Measurements from ENCODE around the gene SECTM1.
A peak's percentile ranks its signal among the peaks of the same experiment; 100 is the strongest.

SECTM1 gene

GRCh38 chr17:82301300-82301915 is 32.2 kb downstream of the SECTM1 start:
- H3K4me2 ChIP-seq (ENCODE audit: low read depth, low read length, poor library complexity, severe bottlenecking): no peak overlapping the region
- no peak overlapping the region for H3K4me3 ChIP-seq (ENCODE audit: insufficient read depth, low read length, poor library complexity, severe bottlenecking)

GRCh38 chr17:82300707-82301270 is 32.8 kb downstream of the SECTM1 start:
- Histone ChIP-seq H3K27me3 (ENCODE audit: low read length) (no peaks in the 10 kb centered on the region), H3K4me3 (ENCODE audit: insufficient read depth, low read length, poor library complexity, severe bottlenecking) (no peak overlapping the region), H2AFZ (ENCODE audit: low read depth, low read length, severe bottlenecking) (no peak overlapping the region), H3K9me2 (replicated peaks; ENCODE audit: insufficient read depth, low read length) (no peaks in the 10 kb centered on the region), H3K9me3 (ENCODE audit: insufficient read depth, low read length) (no peaks in the 10 kb centered on the region), H3K4me2 (ENCODE audit: low read depth, low read length, poor library complexity, severe bottlenecking) (no peak overlapping the region), H4K20me1 (ENCODE audit: low read depth, low read length) (no peaks in the 10 kb centered on the region), H3K36me3 (ENCODE audit: low read length) (no peaks in the 10 kb centered on the region), H3K79me2 (ENCODE audit: insufficient read depth, low read length) (no peaks in the 10 kb centered on the region), H3F3A (ENCODE audit: insufficient read depth) (peaks cover 3% of the 10 kb centered on the region; the same call in 1 of the 2 replicates), H3K9ac (ENCODE audit: low read length) (no peak overlapping the region), H3K27ac (ENCODE audit: low read depth, low read length) (no peak overlapping the region)
- TF ChIP-seq CTCF (IDR thresholded peaks at IDR 0.05; ENCODE audit: insufficient read depth, low read length, poor library complexity, severe bottlenecking) (peak; percentile 68), EZH2phosphoT487 (conservative IDR thresholded peaks at IDR 0.05; ENCODE audit: low read length) (no peak)

More at GRCh38 chr17:82301300-82301915, 32.2 kb downstream of the SECTM1 start:
- H3K27ac ChIP-seq (ENCODE audit: low read depth, low read length): no peak overlapping the region
- TF ChIP-seq CTCF (IDR thresholded peaks at IDR 0.05; ENCODE audit: insufficient read depth, low read length, poor library complexity, severe bottlenecking): no peak
- no peak for TF ChIP-seq EZH2phosphoT487 (conservative IDR thresholded peaks at IDR 0.05; ENCODE audit: low read length)
- H2AFZ ChIP-seq (ENCODE audit: low read depth, low read length, severe bottlenecking): no peak overlapping the region
- H3K9me3 ChIP-seq (ENCODE audit: insufficient read depth, low read length): no peaks in the 10 kb centered on the region
- H3F3A ChIP-seq (ENCODE audit: insufficient read depth): peaks cover 3% of the 10 kb centered on the region; the same call in 1 of the 2 replicates
- H3K9me2 ChIP-seq (replicated peaks; ENCODE audit: insufficient read depth, low read length): no peaks in the 10 kb centered on the region
- H3K9ac ChIP-seq (ENCODE audit: low read length): no peak overlapping the region
- no peaks in the 10 kb centered on the region for H3K79me2 ChIP-seq (ENCODE audit: insufficient read depth, low read length)
- H3K27me3 ChIP-seq (ENCODE audit: low read length): no peaks in the 10 kb centered on the region
- H4K20me1 ChIP-seq (ENCODE audit: low read depth, low read length): no peaks in the 10 kb centered on the region
- no peaks in the 10 kb centered on the region for H3K36me3 ChIP-seq (ENCODE audit: low read length)

GRCh38 chr17:82300228-82300627 is 33.3 kb downstream of the SECTM1 start:
- Histone ChIP-seq H4K20me1 (ENCODE audit: low read depth, low read length) (no peaks in the 10 kb centered on the region), H3K4me3 (ENCODE audit: insufficient read depth, low read length, poor library complexity, severe bottlenecking) (no peak overlapping the region), H3K36me3 (ENCODE audit: low read length) (no peaks in the 10 kb centered on the region), H3K27ac (ENCODE audit: low read depth, low read length) (no peak overlapping the region), H3K27me3 (ENCODE audit: low read length) (no peaks in the 10 kb centered on the region), H3K9me2 (replicated peaks; ENCODE audit: insufficient read depth, low read length) (no peaks in the 10 kb centered on the region), H3F3A (ENCODE audit: insufficient read depth) (peaks cover 3% of the 10 kb centered on the region; the same call in 1 of the 2 replicates), H3K9me3 (ENCODE audit: insufficient read depth, low read length) (no peaks in the 10 kb centered on the region), H3K4me2 (ENCODE audit: low read depth, low read length, poor library complexity, severe bottlenecking) (no peak overlapping the region), H3K79me2 (ENCODE audit: insufficient read depth, low read length) (no peaks in the 10 kb centered on the region), H3K9ac (ENCODE audit: low read length) (no peak overlapping the region), H2AFZ (ENCODE audit: low read depth, low read length, severe bottlenecking) (no peak overlapping the region)
- TF ChIP-seq EZH2phosphoT487 (conservative IDR thresholded peaks at IDR 0.05; ENCODE audit: low read length): no peak
- no peak for TF ChIP-seq CTCF (IDR thresholded peaks at IDR 0.05; ENCODE audit: insufficient read depth, low read length, poor library complexity, severe bottlenecking)
